Measurements from ENCODE around the gene GLRA3. TPM values are rescaled to one million over a fixed set of nuclear protein-coding genes. Genes with fewer than 3 reads are reported as not detected.

Gene GLRA3
- total RNA-seq, 1 donor from 2014 or later, result 0.22 TPM

DNA sequence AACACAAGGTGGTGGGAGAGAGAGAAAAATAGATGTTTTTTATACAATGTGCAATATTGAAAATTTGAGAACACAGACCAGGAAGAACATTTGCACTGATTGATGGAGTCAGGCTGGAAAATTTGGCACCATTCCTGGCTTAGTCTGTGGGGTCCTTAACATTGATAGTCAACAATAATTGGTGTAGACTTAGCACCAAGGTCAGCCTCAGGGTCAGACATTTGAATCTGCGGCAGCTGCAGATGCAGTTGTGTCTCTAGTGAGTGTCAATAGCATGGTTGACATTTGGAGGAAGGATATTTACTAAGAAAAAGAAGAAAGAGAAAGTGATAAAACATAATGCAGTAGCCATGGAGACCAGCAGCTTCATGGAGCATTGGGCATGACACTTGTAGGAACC is 31.5 kb upstream of the GLRA3 start:
- no peak overlapping the region for H3K27ac Mint-ChIP-seq
- DNase-seq (no peak), ATAC-seq (ENCODE audit: low read depth) (no peak)
- intact Hi-C loops (cut with micrococcal nuclease), result no loop called here
- H3K9me3 Mint-ChIP-seq, result peaks cover 5% of the 10 kb centered on the region
- TF ChIP-seq, protein P1, sequence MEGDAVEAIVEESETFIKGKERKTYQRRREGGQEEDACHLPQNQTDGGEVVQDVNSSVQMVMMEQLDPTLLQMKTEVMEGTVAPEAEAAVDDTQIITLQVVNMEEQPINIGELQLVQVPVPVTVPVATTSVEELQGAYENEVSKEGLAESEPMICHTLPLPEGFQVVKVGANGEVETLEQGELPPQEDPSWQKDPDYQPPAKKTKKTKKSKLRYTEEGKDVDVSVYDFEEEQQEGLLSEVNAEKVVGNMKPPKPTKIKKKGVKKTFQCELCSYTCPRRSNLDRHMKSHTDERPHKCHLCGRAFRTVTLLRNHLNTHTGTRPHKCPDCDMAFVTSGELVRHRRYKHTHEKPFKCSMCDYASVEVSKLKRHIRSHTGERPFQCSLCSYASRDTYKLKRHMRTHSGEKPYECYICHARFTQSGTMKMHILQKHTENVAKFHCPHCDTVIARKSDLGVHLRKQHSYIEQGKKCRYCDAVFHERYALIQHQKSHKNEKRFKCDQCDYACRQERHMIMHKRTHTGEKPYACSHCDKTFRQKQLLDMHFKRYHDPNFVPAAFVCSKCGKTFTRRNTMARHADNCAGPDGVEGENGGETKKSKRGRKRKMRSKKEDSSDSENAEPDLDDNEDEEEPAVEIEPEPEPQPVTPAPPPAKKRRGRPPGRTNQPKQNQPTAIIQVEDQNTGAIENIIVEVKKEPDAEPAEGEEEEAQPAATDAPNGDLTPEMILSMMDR (IDR thresholded peaks at IDR 0.05), result no peak
- POLR2A ChIA-PET, result no interaction called here
- no peak overlapping the region for H3K4me3 Mint-ChIP-seq
- H3K27me3 Mint-ChIP-seq, result no peaks in the 10 kb centered on the region
- H3K36me3 Mint-ChIP-seq (ENCODE audit: low read depth), result no peaks in the 10 kb centered on the region
- CTCF ChIA-PET, result no interaction called here
- H3K4me1 Mint-ChIP-seq, result peaks cover 16% of the 10 kb centered on the region

DNA sequence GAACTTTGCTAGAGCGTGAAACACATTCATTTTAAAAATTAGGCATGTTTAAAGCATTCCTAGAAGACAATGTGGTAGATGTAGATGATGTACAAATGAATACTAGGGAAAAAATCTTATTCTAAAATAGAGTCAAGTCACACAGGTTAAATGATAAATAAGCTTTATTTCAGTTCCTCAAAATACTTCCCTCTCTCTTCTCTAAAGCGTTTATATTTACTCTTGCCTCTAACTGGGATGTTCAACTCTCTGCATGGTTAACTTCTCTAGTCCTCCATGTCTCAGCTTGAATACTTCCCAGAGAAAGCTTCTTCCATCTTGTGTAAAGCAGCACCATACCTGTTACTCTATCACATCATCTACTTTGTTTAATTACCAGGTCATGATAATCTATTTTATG is 30.9 kb upstream of the GLRA3 start:
- Mint-ChIP-seq H3K4me1 (peaks cover 16% of the 10 kb centered on the region), H3K27ac (no peak overlapping the region), H3K36me3 (ENCODE audit: low read depth) (no peaks in the 10 kb centered on the region), H3K27me3 (no peaks in the 10 kb centered on the region), H3K4me3 (no peak overlapping the region), H3K9me3 (peaks cover 3% of the 10 kb centered on the region)
- ChIA-PET CTCF (no interaction called here), POLR2A (interaction anchor here (0.6 kb wide), 1 partner anchor 69 kb away, joined by 4 read pairs; no protein-coding TSS in a partner anchor)
- intact Hi-C loops (cut with micrococcal nuclease), result no loop called here
- peak; percentile 34 for ATAC-seq (ENCODE audit: low read depth)
- TF ChIP-seq, protein P1 (IDR thresholded peaks at IDR 0.05), result no peak
- DNase-seq, result no peak

DNA sequence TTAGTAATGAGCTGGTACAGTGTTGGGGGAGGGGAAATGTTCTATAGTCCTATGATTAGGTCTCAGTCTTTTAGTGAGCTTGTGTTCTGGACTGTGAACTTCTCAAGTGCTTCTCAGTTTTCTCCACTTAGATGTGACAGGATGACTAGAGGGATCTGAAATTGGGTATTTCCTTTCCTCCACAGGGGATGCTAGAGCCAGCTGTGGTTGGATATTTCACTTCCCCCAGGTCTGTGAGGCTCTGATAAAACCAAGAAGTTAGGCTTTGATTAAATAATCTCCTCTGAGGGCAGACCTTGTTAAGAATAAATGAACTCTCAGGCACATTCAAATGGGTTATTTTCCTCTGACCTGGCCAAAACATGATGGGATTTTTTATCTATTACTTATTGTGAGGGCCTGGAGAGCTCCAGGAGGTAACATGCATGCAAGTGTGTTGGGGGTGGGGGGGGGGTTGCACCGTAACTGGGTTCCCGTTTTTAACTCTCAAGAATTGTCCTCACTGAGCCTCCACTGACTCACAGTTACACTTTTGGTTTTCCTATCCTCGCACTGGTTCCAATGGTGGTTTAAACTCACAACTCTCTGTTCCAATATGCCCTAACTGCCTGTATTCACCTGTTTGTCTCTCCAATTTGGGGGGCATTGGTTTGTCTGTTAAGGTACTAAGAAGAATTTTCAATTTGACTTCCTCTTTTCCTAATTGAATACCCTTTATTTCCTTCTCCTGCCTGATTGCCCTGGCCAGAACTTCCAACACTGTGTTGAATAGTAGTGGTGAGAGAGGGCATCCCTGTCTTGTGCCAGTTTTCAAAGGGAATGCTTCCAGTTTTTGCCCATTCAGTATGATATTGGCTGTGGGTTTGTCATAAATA is 28.1 kb upstream of the GLRA3 start:
- peaks cover 2% of the 10 kb centered on the region for H3K9me3 Mint-ChIP-seq
- CTCF ChIA-PET, result no interaction called here
- H3K27me3 Mint-ChIP-seq, result no peaks in the 10 kb centered on the region
- ATAC-seq (ENCODE audit: low read depth) (no peak), DNase-seq (no peak)
- H3K4me3 Mint-ChIP-seq, result no peak overlapping the region
- no peak overlapping the region for H3K27ac Mint-ChIP-seq
- peaks cover 13% of the 10 kb centered on the region for H3K4me1 Mint-ChIP-seq
- intact Hi-C loops (cut with micrococcal nuclease), result no loop called here
- no peaks in the 10 kb centered on the region for H3K36me3 Mint-ChIP-seq (ENCODE audit: low read depth)
- POLR2A ChIA-PET, result no interaction called here
- TF ChIP-seq, protein P1 (IDR thresholded peaks at IDR 0.05), result no peak

DNA sequence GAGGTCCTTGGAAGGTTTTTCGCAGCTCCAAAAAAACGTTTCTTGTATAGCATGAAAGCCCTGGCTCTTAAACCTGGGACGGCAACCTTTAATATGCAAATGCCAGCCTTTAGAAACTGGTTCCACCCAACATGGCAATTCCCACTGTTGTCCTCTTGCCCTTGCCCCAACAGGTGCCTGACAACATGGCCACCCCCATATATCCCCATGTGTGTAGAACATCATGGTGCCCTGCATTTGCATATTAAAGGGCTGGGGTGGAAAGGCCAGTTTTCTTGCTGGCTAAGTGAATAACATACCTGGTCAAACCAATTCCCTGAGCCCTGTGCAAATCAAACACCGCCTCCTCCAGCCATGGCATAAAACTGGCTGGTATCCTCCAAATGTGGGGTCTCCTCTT is 26.0 kb upstream of the GLRA3 start:
- Mint-ChIP-seq H3K4me3 (no peak overlapping the region), H3K9me3 (peaks cover 4% of the 10 kb centered on the region), H3K27ac (no peak overlapping the region), H3K27me3 (no peaks in the 10 kb centered on the region), H3K4me1 (peaks cover 6% of the 10 kb centered on the region), H3K36me3 (ENCODE audit: low read depth) (no peaks in the 10 kb centered on the region)
- POLR2A ChIA-PET, result no interaction called here
- DNase-seq, result no peak
- intact Hi-C loops (cut with micrococcal nuclease), result no loop called here
- CTCF ChIA-PET, result no interaction called here
- no peak for ATAC-seq (ENCODE audit: low read depth)
- TF ChIP-seq, protein P1 (IDR thresholded peaks at IDR 0.05), result no peak

DNA sequence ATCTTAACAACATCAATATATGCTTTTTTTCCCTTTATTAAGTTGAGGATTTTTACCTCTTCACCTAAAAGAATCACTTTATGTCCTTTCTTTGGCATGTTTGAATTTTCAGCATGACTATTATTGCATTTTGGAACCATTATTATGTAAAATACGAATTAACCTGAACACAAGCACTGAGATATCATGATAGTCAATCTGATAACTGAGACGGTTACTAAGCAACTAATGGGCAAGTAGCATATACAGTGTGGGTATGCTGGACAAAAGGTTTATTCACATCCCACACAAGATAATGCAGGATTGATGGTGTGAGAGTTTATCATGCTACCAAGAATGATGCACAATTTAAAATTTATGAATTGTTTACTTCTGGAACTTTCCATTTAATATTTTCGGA is 24.6 kb upstream of the GLRA3 start:
- POLR2A ChIA-PET, result no interaction called here
- no peaks in the 10 kb centered on the region for H3K27me3 Mint-ChIP-seq
- CTCF ChIA-PET, result no interaction called here

More for the DNA sequence above, 24.6 kb upstream of the GLRA3 start:
- H3K9me3 Mint-ChIP-seq, result peaks cover 4% of the 10 kb centered on the region
- TF ChIP-seq, protein P1 (IDR thresholded peaks at IDR 0.05), result no peak
- H3K27ac Mint-ChIP-seq, result no peak overlapping the region
- no peak for ATAC-seq (ENCODE audit: low read depth)
- intact Hi-C loops (cut with micrococcal nuclease), result no loop called here
- H3K4me3 Mint-ChIP-seq, result no peak overlapping the region
- H3K36me3 Mint-ChIP-seq (ENCODE audit: low read depth), result no peaks in the 10 kb centered on the region
- no peak for DNase-seq
- H3K4me1 Mint-ChIP-seq, result peaks cover 1% of the 10 kb centered on the region
